GM19035 (cell line): Measurements from ENCODE around the gene EEIG1.
"Not testable (repeated sequence)": the region's sequence is repeated elsewhere in the genome, so short reads cannot be mapped to it uniquely, and the experiment has no call there.

Experiments
- ATAC-seq: cut with Tn5 transposase; IDR thresholded peaks from one replicate; pipeline ENCODE4 v1.9.1; 2021; ENCODE audit not compliant: unreplicated experiment

Gene EEIG1

GRCh38 chr9:127980706-127981558, at the start of gene EEIG1:
EEIG1 (minus strand) TSS chr9:127980989; CDS start chr9:127980137, 852 bp downstream.
- ATAC-seq = peak; percentile 67

DNA sequence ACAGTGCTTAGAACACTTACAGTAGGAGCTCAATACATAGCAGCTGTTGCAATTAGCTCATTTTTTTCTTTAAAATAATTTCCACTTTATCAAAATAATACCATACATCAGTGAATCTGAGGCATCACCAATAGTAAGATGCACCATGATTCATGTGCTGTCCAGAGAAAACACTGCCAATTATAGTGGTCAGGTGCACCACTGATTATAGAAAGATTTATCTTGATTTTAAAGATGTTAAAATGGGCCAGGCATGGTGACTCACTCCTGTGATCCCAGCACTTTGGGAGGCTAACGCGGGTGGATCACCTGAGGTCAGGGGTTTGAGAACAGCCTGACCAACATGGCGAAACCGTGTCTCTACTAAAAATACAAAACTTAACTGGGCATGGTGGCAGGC, 46.9 kb upstream of the EEIG1 start:
- ATAC-seq = no peak

- ATAC-seq = no peak
These were observed 46.2 kb upstream of the EEIG1 start for GRCh38 chr9:128026773-128027541.

- ATAC-seq = no peak
These were observed 45.5 kb upstream of the EEIG1 start for GRCh38 chr9:128026255-128026772.

DNA sequence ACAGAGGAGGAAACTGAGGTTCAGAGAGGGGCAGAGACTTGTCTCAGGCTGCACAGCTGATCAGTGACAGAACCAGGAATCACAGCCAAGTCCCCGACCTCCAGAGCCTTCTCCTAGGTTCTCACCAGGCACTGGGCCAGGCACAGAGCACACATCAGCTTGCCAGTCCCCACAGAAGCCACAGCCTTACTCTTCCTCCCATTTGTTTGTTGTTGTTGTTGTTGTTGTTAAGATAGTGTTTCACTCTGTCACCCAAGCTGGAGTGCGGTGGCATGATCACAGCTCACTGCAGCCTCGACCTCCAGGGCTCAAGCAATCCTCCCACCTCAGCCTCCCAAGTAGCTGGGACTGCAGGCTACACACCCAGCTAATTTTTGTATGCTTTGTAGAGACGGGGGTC, 44.9 kb upstream of the EEIG1 start:
- ATAC-seq = no peak

DNA sequence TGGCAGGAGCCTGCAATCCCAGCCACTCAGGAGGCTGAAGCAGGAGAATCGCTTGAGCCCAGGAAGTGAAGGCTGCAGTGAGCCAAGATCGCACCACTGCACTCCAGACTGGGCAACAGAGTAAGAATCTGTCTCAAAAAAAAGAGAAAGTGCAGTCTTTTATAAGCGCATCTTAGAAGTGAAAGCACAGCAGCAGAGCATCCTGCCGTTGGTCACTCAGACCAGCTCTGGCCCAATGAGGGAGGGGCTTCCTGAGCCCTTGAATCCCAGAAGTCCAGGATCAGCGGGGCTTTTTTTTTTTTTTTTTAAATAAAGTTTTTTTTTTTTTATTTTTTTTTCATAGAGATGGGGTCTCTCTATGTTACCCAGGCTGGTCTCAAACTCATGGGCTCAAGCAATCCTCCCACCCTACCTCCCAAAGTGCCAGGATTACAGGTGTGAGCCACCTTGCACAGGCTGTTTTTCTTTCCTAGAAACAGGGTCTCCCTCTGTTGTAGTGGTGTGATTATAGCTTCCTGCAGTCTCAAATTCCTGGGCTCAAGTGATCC, 44.0 kb upstream of the EEIG1 start:
- no peak for ATAC-seq

GRCh38 chr9:128023671-128024070, 42.9 kb upstream of the EEIG1 start:
- ATAC-seq = not testable (repeated sequence)

DNA sequence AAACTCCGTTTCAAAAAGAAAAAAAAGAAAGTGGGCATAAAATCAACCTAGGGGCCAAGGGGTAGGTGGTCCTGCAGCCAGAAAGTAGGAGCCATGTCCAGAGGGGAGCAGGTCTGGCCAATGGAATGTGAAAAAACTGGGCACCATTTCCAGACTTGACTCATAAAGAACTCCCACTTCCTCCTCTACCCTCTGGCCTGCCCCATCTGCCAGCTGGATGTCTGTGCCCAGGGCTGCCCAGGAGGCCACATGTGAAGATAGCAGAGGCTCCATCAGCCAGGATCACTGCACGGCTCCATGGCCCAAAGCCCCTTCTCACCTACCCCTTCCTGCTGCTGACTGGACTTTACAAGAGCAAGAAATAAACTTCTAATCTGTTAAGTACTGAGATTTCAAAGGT, 42.1 kb upstream of the EEIG1 start:
- ATAC-seq = no peak

GRCh38 chr9:128021098-128021497, 40.3 kb upstream of the EEIG1 start:
- ATAC-seq = no peak

DNA sequence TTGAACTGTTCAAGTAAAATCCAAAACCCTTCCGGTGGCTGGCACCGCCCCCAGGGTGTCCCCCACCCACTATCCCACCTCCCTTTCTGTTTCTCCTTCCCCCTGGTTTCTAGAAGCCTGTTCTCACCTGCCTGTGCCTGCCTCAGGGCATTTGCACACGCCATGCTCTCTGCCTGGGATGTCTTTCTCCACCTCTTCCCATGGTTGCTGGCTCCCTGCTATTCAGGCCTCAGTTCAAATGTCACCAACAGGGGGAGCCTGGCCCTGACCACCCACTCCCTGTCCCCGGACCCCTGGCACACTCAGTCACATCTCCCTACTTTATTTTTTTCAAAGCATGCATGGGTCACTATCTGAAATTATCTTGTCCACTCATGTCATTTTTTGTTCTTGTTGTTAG, 39.9 kb upstream of the EEIG1 start:
- ATAC-seq = no peak

GRCh38 chr9:128015696-128016095, 34.9 kb upstream of the EEIG1 start:
- ATAC-seq = no peak

GRCh38 chr9:128011071-128011817, 30.5 kb upstream of the EEIG1 start:
- no peak for ATAC-seq

DNA sequence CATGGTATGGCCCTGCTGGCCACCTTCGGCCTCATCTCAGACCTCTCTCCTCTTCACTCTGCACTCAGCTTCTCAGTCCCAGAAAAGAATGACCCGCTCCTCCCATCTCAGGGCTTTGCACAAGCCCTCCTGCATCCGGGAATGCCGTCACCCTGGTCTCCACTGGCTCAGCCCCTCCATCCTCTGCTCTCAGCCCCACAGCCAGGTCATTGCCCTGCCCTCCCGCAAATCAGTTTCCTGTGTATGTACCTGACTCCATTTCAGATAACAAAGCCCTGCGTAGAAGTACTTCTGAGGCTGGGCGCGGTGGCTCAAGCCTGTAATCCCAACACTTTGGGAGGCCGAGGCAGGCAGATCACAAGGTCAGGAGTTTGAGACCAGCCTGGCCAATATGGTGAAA, 28.9 kb upstream of the EEIG1 start:
- no peak for ATAC-seq

GRCh38 chr9:128008171-128008570, 27.4 kb upstream of the EEIG1 start:
- no peak for ATAC-seq

GRCh38 chr9:128007566-128008138, 26.9 kb upstream of the EEIG1 start:
- peak; percentile 67 for ATAC-seq

GRCh38 chr9:128006332-128006996, 25.7 kb upstream of the EEIG1 start:
- no peak for ATAC-seq

GRCh38 chr9:128005923-128006322, 25.1 kb upstream of the EEIG1 start:
- no peak for ATAC-seq

DNA sequence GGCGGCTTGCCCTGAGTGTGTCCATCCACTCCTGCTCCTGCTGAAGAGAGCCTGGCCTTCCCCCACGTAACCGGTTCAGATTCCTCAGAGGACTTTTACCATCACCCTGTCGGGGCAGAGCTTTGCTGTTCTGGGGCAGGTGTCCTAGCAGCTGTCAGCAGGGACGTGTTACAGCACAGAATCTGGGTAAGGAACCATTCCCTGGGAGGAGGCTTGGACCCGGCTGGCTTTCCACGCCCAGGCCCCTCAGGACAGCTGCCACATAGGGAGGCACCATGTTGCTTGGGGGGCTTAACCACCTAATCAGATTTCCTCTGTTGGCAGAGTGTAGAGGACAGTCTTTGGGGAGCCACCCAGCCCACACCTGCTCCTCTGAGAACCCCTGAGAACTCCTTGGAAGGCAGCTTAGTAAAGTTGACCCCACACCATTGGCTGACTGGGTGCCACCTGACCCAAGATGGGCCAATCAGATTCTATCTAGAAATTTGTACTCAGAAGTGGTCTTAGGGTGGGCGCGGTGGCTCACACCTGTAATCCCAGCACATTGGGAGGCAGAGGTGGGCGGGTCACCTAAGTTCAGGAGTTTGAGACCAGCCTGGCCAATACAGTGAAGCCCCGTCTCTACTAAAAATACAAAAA, 23.3 kb upstream of the EEIG1 start:
- no peak for ATAC-seq

GRCh38 chr9:128002959-128003358, 22.2 kb upstream of the EEIG1 start:
- no peak for ATAC-seq
